Esophagus muscularis mucosa (tissue), 4 donors: ENCODE results near the gene SLC39A8.

Experiments
- EP300 ChIP-seq: sonication (generic); formaldehyde crosslinking; IDR thresholded peaks from one replicate; pipeline ENCODE4 v1.6.1; 2017; ENCODE audit warnings: antibody characterized with exemption
- POLR2AphosphoS5 ChIP-seq, 2 donors: sonication (generic); formaldehyde crosslinking; IDR thresholded peaks; one replicate each; pipeline ENCODE4 v1.6.1; 2017; ENCODE audit warnings: antibody characterized with exemption in 2 of 2
- TF ChIP-seq, protein P1 (sequence below), 3 experiments: fragments of 200-600 bp in 2 of 3; fragments of 450-650 bp in 1 of 3; sonication (generic) in 2 of 3; IDR thresholded peaks; one replicate each; pipeline ENCODE4 v1.5.1; 2017 to 2019; ENCODE audit warnings: antibody characterized with exemption in 3 of 3, mild to moderate bottlenecking in 2 of 3, moderate library complexity in 1 of 3

DNA sequence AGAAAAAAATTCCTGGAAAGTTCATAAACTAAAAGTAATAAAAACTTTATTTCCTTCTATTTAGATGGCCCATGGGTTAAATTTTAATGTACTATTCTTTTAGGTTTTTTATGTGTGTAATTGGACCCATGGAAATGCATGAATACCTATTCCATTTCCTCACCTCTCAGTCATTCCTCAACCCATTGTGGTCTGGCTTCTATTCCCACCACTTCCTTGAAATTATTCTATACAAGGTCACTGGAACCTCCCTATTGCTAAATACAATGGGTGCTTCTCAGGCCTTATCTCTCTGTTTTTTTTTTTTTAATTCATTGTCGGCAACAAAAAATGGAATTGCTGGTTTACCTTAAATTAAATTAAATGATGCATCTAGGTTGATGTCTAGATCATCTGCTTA is 17.2 kb downstream of the SLC39A8 start:
- TF ChIP-seq EP300 (no peak), POLR2AphosphoS5 (IDR thresholded peaks at IDR 0.05) (no peak)
- TF ChIP-seq, protein P1, sequence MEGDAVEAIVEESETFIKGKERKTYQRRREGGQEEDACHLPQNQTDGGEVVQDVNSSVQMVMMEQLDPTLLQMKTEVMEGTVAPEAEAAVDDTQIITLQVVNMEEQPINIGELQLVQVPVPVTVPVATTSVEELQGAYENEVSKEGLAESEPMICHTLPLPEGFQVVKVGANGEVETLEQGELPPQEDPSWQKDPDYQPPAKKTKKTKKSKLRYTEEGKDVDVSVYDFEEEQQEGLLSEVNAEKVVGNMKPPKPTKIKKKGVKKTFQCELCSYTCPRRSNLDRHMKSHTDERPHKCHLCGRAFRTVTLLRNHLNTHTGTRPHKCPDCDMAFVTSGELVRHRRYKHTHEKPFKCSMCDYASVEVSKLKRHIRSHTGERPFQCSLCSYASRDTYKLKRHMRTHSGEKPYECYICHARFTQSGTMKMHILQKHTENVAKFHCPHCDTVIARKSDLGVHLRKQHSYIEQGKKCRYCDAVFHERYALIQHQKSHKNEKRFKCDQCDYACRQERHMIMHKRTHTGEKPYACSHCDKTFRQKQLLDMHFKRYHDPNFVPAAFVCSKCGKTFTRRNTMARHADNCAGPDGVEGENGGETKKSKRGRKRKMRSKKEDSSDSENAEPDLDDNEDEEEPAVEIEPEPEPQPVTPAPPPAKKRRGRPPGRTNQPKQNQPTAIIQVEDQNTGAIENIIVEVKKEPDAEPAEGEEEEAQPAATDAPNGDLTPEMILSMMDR (IDR thresholded peaks at IDR 0.05): no peak
